Thymus (tissue), 11 donors: Measurements from ENCODE around the gene HS2ST1. TPM values are rescaled to one million over a fixed set of nuclear protein-coding genes. Genes with fewer than 3 reads are reported as not detected.

Experiments used
- DNase-seq, 9 donors: peaks; one replicate each; pipeline ENCODE4 v3.0.0-alpha.2; 2013; ENCODE audit warnings: low spot score in 9 of 9, low read depth in 6 of 9, missing footprints in 1 of 9
- H3K27ac ChIP-seq, 2 donors: one replicate each; pipeline ENCODE4 v1.5.1; 2013; ENCODE audit warnings: control low read depth in 1 of 2, low read depth in 1 of 2, low read length in 1 of 2, mild to moderate bottlenecking in 1 of 2, moderate library complexity in 1 of 2
- H3K27me3 ChIP-seq, 2 donors: one replicate each; pipeline ENCODE4 v1.5.1; 2013; ENCODE audit warnings: low read length in 1 of 2; ENCODE audit not compliant: control insufficient read depth in 2 of 2, insufficient read depth in 1 of 2
- H3K36me3 ChIP-seq, 2 donors: one replicate each; pipeline ENCODE4 v1.5.1; 2013; ENCODE audit warnings: low read length in 1 of 2, mild to moderate bottlenecking in 1 of 2, moderate library complexity in 1 of 2; ENCODE audit not compliant: control insufficient read depth in 2 of 2, insufficient read depth in 2 of 2
- H3K4me1 ChIP-seq, 2 donors: one replicate each; pipeline ENCODE4 v1.5.1; 2013; ENCODE audit warnings: low read length in 2 of 2; ENCODE audit not compliant: control insufficient read depth in 2 of 2, insufficient read depth in 2 of 2
- H3K4me3 ChIP-seq, 2 donors: one replicate each; pipeline ENCODE4 v1.5.1; 2013; ENCODE audit warnings: low read length in 2 of 2, control low read depth in 1 of 2, mild to moderate bottlenecking in 1 of 2
- H3K9me3 ChIP-seq, 2 donors: one replicate each; pipeline ENCODE4 v1.5.1; 2013; ENCODE audit warnings: low read length in 1 of 2, mild to moderate bottlenecking in 1 of 2; ENCODE audit not compliant: control insufficient read depth in 2 of 2, insufficient read depth in 1 of 2
- WGBS: extraction: QIAGEN DNeasy Blood & Tissue Kit; methylation state at CpG from one replicate; pipeline ENCODE4 v1.1.7; 2013; 5-methylcytosine and 5-hydroxymethylcytosine counted together
- polyA plus RNA-seq: library from polyadenylated mRNA; stranded (reverse); fragments of 200-250 nt; gene quantifications from one replicate; pipeline ENCODE4 v1.2.3, GENCODE V29; 2013
- total RNA-seq: library from RNA; stranded (reverse); fragments of 120-200 nt; gene quantifications from one replicate; pipeline ENCODE4 v1.2.4, GENCODE V29; 2013
- donor health status: healthy.

The HS2ST1 gene
- total and polyA plus RNA-seq, 2 donors, result 9.7 to 11.5 TPM

DNA sequence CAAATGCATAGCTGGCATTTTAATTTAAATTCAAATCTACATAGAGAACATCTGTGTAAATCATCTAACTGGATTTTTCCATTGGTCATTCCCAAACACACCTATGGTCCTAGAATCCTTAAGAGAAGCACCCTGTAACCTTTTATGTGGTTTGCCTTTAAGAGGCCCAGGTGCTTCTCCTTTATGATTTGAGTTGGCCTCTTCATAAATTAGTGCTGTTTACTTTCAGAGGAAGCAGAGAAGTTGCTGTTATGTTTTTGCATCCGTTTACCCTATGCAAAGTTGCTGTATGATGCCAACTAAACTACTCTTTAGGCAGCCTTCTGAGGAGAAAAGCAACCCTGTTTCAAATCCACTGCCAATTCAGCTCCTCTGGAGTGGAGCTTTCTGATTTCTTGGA, 193.8 kb downstream of the HS2ST1 start:
- Histone ChIP-seq H3K36me3 (no peaks in the 10 kb centered on the region), H3K27me3 (no peaks in the 10 kb centered on the region), H3K4me3 (no peak overlapping the region), H3K27ac (no peak overlapping the region), H3K4me1 (no peaks in the 10 kb centered on the region), H3K9me3 (no peaks in the 10 kb centered on the region)
- 94% methylated on average over 1 of the region's 1 CpG for WGBS
- no peak for DNase-seq

DNA sequence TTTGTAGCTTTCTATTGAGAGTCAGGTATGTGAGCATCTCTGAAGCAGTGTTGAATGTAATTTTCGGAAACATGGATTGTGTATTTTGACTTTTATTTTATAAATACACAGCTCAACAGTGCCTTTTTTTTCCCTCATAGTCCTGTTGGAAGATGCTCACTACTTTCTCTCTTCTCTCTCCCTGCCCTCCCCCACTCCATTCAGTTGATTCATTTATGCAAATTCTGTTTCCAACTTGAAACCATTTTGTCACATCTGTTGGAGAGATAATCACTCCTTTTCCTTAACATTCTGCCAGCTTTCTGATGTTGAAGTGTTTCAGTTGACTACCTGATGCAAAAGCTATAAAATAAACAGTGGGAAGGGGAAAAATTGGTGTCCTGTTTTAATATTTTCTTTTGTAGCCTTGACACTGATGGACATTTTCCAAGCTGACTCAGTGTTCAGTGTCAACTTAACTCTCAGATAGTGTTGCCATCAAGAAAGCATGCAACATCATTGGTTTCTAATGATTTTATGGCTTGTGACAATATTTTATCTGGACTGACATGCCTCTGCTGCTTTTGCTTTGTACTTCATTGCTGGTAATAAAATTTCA, 194.5 kb downstream of the HS2ST1 start:
- Histone ChIP-seq H3K9me3 (no peaks in the 10 kb centered on the region), H3K27me3 (no peaks in the 10 kb centered on the region), H3K36me3 (no peaks in the 10 kb centered on the region), H3K27ac (no peak overlapping the region), H3K4me1 (no peaks in the 10 kb centered on the region), H3K4me3 (no peak overlapping the region)
- DNase-seq, result no peak
- 97% methylated on average over 1 of the region's 1 CpG for WGBS

DNA sequence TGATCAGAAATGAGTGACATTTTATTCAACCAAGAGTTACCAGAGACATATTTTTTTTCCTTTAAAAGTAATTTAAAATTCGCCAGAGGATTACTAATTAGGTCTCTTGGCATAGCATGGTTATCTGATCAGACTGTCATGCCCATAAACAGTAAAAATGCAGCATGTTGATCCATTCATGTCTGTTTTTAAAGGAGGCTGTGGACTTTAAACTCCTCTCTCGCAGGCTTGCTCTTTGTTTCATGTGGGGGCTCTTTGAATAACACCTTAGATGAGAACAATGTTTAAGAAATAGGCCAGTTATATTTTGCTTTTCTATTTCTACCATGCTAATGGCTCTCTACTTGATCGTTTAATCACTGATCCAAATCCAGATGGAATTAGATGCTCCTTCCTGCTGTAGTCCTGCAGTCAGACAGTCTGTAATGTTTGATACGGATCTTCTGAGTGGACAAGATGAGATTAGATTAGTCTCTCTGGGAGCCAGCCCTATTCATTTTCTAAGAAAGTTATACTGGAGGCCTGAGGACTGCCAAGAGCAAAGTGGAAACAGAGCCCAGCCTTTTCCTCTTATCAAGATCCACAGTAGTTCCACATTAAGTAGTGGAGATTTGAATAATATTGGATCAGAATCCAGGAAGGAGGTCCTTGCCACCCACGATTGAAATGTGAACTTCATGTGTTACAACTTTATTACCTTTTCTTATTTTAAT, 197.4 kb downstream of the HS2ST1 start:
- H3K27me3 ChIP-seq, result no peaks in the 10 kb centered on the region

DNA sequence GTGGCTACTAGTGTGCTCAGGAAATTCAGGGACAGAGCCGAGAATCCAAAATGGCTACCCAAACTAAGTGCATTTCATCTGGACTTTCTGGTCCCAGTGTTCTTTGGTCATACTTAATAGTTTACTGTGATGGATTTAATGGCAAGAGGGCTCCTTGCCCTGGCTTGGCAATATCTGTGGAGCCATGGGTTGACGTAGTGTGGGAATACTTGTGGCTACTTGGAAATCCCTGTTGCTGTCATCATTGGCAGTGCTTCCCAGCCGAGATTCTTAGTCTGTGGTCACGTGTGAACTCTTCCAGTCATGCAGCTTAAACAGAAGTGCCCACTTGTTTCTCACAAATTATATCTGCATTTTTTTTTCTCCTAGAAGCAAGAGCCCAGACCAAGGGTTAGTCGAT, 198.9 kb downstream of the HS2ST1 start:
- 98% methylated on average over 5 of the region's 5 CpGs for WGBS
- no peak overlapping the region for H3K27ac ChIP-seq
- no peaks in the 10 kb centered on the region for H3K36me3 ChIP-seq
- no peaks in the 10 kb centered on the region for H3K4me1 ChIP-seq
- H3K4me3 ChIP-seq, result no peak overlapping the region
- H3K9me3 ChIP-seq, result no peaks in the 10 kb centered on the region
- DNase-seq, result no peak
- no peaks in the 10 kb centered on the region for H3K27me3 ChIP-seq

More for the DNA sequence above, 197.4 kb downstream of the HS2ST1 start:
- H3K27ac ChIP-seq, result no peak overlapping the region
- no peak overlapping the region for H3K4me3 ChIP-seq
- H3K4me1 ChIP-seq, result no peaks in the 10 kb centered on the region
- H3K9me3 ChIP-seq, result no peaks in the 10 kb centered on the region
- no peak for DNase-seq
- 97% methylated on average over 5 of the region's 5 CpGs for WGBS
- H3K36me3 ChIP-seq, result no peaks in the 10 kb centered on the region

DNA sequence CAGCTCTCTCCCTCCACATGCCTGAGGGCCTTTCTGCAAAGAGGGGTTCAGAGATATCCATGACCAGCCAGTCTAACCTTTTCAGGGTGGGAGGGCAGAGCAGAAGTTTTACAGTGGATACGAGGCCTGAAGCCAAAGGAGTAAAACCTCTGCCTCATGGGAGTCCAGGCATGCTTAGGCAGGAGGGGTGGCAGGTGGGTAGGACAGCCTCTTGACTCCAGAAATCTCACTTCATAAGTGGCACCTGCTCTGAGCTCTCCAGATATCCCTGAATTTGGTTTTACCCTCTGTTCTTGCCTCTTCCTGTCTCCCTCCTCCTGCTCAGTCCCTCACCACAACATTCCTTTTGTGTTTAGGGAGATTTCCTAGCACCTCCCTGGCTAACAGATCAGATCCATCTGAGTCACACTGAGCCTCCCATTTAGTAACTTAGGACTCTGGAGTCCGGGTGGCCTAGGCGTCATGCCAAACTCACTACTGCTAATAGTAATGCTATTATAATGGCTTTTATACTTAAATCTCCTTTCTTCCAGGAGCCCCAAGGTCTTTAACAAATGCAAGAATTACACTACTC, 201.0 kb downstream of the HS2ST1 start:
- no peaks in the 10 kb centered on the region for H3K4me1 ChIP-seq
- DNase-seq, result no peak
- WGBS, result 96% methylated on average over 3 of the region's 3 CpGs

DNA sequence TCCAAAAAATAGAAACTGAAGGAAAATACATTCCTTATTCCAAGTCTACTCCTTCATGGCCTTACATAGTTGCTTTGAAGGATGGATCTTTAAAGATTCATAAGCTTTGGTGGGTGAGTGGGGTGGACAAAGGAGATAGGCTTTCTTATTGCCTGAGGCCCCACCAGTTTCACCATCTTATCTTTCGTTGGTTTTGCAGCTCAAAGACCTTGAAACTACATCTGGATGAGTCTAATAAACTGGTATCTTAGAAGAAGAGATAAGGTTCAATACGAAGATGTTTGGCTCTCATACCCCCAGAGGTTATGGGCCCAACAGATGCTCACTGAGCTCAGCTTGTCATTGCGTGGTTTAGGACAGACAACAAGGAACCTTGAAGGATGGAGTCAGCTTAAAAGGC, 201.5 kb downstream of the HS2ST1 start:
- WGBS, result 98% methylated on average over 3 of the region's 3 CpGs
- H3K9me3 ChIP-seq, result no peaks in the 10 kb centered on the region
- no peak for DNase-seq
- H3K27ac ChIP-seq, result no peak overlapping the region
- no peak overlapping the region for H3K4me3 ChIP-seq
- H3K27me3 ChIP-seq, result no peaks in the 10 kb centered on the region
- H3K36me3 ChIP-seq, result no peaks in the 10 kb centered on the region
- H3K4me1 ChIP-seq, result no peaks in the 10 kb centered on the region

More for the DNA sequence above, 201.0 kb downstream of the HS2ST1 start:
- Histone ChIP-seq H3K9me3 (no peaks in the 10 kb centered on the region), H3K27ac (no peak overlapping the region), H3K4me3 (no peak overlapping the region), H3K27me3 (no peaks in the 10 kb centered on the region), H3K36me3 (no peaks in the 10 kb centered on the region)

DNA sequence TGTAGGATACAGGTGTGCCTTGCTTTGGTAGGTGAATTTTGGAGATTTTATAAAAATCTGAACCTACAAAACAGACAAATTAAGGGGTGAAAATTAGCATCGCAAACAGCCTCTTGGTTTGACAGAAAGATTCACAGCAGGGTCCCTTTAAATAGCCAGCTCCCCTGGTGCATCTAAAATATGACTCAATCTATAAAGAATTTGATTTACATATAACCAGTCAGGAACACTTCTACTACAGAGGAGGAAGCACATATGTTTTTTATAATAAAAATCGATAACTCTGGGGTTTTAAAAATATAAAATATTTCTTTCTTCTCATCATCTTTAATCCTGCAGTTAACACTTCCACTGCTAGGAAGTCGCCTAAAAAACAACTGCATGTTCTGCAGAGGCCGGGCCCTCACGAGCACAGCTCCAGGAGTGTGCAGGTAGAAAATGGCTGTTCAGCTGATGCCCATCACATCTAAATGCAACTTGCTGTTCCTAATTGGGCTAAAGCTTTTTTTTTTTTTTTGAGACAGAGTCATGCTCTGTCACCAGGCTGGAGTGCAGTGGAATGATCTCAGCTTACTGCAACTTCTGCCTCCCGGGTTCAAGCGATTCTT, 203.4 kb downstream of the HS2ST1 start:
- no peaks in the 10 kb centered on the region for H3K9me3 ChIP-seq
- no peaks in the 10 kb centered on the region for H3K4me1 ChIP-seq
- H3K36me3 ChIP-seq, result no peaks in the 10 kb centered on the region
- no peak overlapping the region for H3K27ac ChIP-seq
- WGBS, result 96% methylated on average over 7 of the region's 7 CpGs
- no peaks in the 10 kb centered on the region for H3K27me3 ChIP-seq
- no peak overlapping the region for H3K4me3 ChIP-seq
- no peak for DNase-seq

DNA sequence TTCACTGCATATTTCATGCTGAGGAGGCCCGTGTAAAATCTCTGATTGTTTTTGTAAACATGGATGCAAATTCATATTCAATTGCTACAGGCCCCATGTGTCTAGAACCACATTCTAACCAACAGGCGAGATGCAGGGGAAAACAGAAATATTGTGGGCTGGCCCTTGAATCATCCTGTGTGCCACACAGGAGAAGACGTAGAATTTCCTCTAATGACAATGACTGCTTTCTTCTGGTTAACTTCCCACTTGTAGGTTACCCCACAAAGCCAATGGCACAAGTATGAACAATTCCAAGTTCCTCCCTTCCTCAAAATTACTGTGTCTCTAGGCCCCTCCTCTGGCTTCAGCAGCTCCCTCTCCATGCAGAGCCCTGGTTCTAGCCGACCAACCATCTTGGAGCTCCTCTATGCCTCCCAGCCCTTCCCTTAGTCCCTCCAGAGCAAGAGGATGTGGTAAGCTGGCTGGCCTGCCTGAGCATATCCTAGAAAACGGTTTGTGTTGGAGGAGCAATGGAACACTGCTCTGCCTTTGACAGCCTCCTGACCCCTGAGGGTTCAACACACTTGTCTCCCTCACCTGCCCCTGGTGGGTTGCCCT, 205.2 kb downstream of the HS2ST1 start:
- DNase-seq, result no peak
- no peak overlapping the region for H3K27ac ChIP-seq
- H3K27me3 ChIP-seq, result no peaks in the 10 kb centered on the region
- no peak overlapping the region for H3K4me3 ChIP-seq
- H3K9me3 ChIP-seq, result no peaks in the 10 kb centered on the region
- H3K4me1 ChIP-seq, result no peaks in the 10 kb centered on the region
- no peaks in the 10 kb centered on the region for H3K36me3 ChIP-seq
- WGBS, result 97% methylated on average over 5 of the region's 5 CpGs

DNA sequence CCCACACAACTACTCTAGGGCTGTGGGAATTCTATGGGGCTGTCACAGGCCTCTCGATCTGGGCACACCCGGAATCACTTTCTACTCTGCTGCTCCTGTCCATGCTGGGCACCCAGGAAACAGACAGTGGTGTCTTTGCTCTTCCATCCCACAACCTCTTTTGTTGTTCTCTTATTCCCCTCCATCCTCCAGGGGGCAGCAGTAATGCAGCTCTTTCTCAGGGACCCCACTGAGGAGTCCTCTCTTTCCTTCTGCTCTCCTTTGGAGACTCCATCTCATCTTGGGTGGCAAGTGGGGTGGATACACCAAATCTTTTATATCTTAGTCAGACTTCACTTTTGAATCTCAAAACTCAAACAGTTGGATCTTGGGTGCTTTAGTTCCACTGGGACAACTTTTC, 206.3 kb downstream of the HS2ST1 start:
- DNase-seq, result peak in 1 of 9 donors; percentile 26
- Histone ChIP-seq H3K4me3 (no peak overlapping the region), H3K9me3 (no peaks in the 10 kb centered on the region), H3K27me3 (no peaks in the 10 kb centered on the region), H3K36me3 (no peaks in the 10 kb centered on the region), H3K27ac (no peak overlapping the region), H3K4me1 (no peaks in the 10 kb centered on the region)
- 94% methylated on average over 2 of the region's 2 CpGs for WGBS
